CD4-positive, alpha-beta T cell treated with Interferon alpha-2 for 1 hour (primary cell): ENCODE results near the gene CEP131.

ENCODE experiments used
- DNase-seq, 2 donors: peaks; one replicate each; pipeline ENCODE4 v3.0.0-alpha.2; 2020 to 2022

Gene CEP131

GRCh38 chr17:81222906-81223761 lies at the start of gene CEP131:
CEP131 (minus strand) TSS chr17:81222965; CDS start chr17:81220056, 2,909 bp downstream.
- DNase-seq = peak; percentile 99

- no peak for DNase-seq
Measured at GRCh38 chr17:81271226-81271625, 48.5 kb upstream of the CEP131 start.

- no peak for DNase-seq
Measured at GRCh38 chr17:81270279-81270678, 47.5 kb upstream of the CEP131 start.

- DNase-seq = no peak
Measured at GRCh38 chr17:81267390-81268067, 44.8 kb upstream of the CEP131 start.

GRCh38 chr17:81265576-81265975 lies 42.8 kb upstream of the CEP131 start:
- DNase-seq = no peak

- no peak for DNase-seq
Measured at GRCh38 chr17:81264640-81265039, 41.9 kb upstream of the CEP131 start.

GRCh38 chr17:81263371-81264181 lies 40.8 kb upstream of the CEP131 start:
- DNase-seq = no peak

- DNase-seq = no peak
Measured at GRCh38 chr17:81261582-81262336, 39.0 kb upstream of the CEP131 start.

- DNase-seq = no peak
Measured at GRCh38 chr17:81261096-81261495, 38.3 kb upstream of the CEP131 start.

- no peak for DNase-seq
Measured at GRCh38 chr17:81260641-81261040, 37.9 kb upstream of the CEP131 start.

- DNase-seq = no peak
Measured at GRCh38 chr17:81260171-81260570, 37.4 kb upstream of the CEP131 start.

- no peak for DNase-seq
Measured at GRCh38 chr17:81259058-81259605, 36.4 kb upstream of the CEP131 start.

GRCh38 chr17:81258292-81258691 lies 35.5 kb upstream of the CEP131 start:
- DNase-seq = no peak

GRCh38 chr17:81257533-81257932 lies 34.8 kb upstream of the CEP131 start:
- no peak for DNase-seq

- DNase-seq = no peak
Measured at GRCh38 chr17:81256616-81257015, 33.9 kb upstream of the CEP131 start.

- DNase-seq = peak in 1 of 2 donors; percentile 33
Measured at GRCh38 chr17:81254955-81255717, 32.4 kb upstream of the CEP131 start.

GRCh38 chr17:81253358-81254131 lies 30.8 kb upstream of the CEP131 start:
- peak; percentile 61 to 73 for DNase-seq

- DNase-seq = no peak
Measured at GRCh38 chr17:81252987-81253329, 30.2 kb upstream of the CEP131 start.

- DNase-seq = no peak
Measured at GRCh38 chr17:81252326-81252986, 29.7 kb upstream of the CEP131 start.

GRCh38 chr17:81251709-81252301 lies 29.0 kb upstream of the CEP131 start:
- DNase-seq = no peak
